Transverse colon (tissue), 4 donors: Measurements from ENCODE around the gene SHE. TPM values are rescaled to one million over a fixed set of nuclear protein-coding genes. Genes with fewer than 3 reads are reported as not detected.

Experiments used
- DNase-seq: peaks from one replicate; pipeline ENCODE4 v3.0.0-alpha.2; 2019
- H3K27ac ChIP-seq, 4 donors: fragments of 200-600 bp; sonication (generic); 2 replicates each; pipeline ENCODE4 v1.5.1; 2016 to 2018; ENCODE audit warnings: inconsistent platforms in 4 of 4
- H3K27me3 ChIP-seq: fragments of 200-600 bp; sonication (generic); 2 replicates; pipeline ENCODE4 v1.5.1; 2017; ENCODE audit warnings: inconsistent platforms
- H3K36me3 ChIP-seq, 4 donors: fragments of 200-600 bp; sonication (generic); 2 replicates each; pipeline ENCODE4 v1.5.1; 2017 to 2019; ENCODE audit warnings: inconsistent platforms in 4 of 4
- H3K4me1 ChIP-seq, 4 donors: fragments of 200-600 bp; sonication (generic); 2 replicates each; pipeline ENCODE4 v1.5.1; 2017 to 2020; ENCODE audit warnings: inconsistent platforms in 4 of 4
- H3K4me3 ChIP-seq, 4 donors: fragments of 200-600 bp; sonication (generic); 1 replicate in 1 of 4; 2 replicates in 3 of 4; pipeline versions ENCODE4 v1.5.1 to v1.6.1; 2017 to 2019; ENCODE audit warnings: inconsistent platforms in 4 of 4
- H3K9me3 ChIP-seq, 2 donors: fragments of 200-600 bp; sonication (generic); 2 replicates each; pipeline ENCODE4 v1.5.1; 2017 to 2019; ENCODE audit warnings: inconsistent platforms in 2 of 2
- CTCF ChIP-seq, 5 experiments: fragments of 200-600 bp in 3 of 5; fragments of 450-650 bp in 2 of 5; sonication (generic) in 3 of 5; IDR thresholded peaks; 1 replicate in 2 of 5; 2 replicates in 3 of 5; pipeline ENCODE4 v1.5.1; 2016 to 2017; ENCODE audit warnings: antibody characterized with exemption in 5 of 5, inconsistent platforms in 3 of 5, mild to moderate bottlenecking in 2 of 5, moderate library complexity in 1 of 5
- EP300 ChIP-seq: sonication (generic); formaldehyde crosslinking; IDR thresholded peaks from one replicate; pipeline ENCODE4 v1.6.1; 2017; ENCODE audit warnings: antibody characterized with exemption, low read depth
- POLR2A ChIP-seq: fragments of 450-650 bp; IDR thresholded peaks from one replicate; pipeline ENCODE4 v1.6.1; 2016; ENCODE audit warnings: antibody characterized with exemption, mild to moderate bottlenecking, moderate library complexity
- POLR2AphosphoS5 ChIP-seq, 3 donors: sonication (generic); formaldehyde crosslinking; IDR thresholded peaks; one replicate each; pipeline ENCODE4 v1.6.1; 2016; ENCODE audit warnings: antibody characterized with exemption in 3 of 3
- WGBS, 2 donors: methylation state at CpG; one replicate each; pipeline ENCODE4 v1.1.5; 2018; ENCODE audit warnings: low coverage in 1 of 2; 5-methylcytosine and 5-hydroxymethylcytosine counted together
- in situ Hi-C, 4 donors: fragments of 200-750 bp; cut with MboI; loops; one replicate each; pipeline versions ENCODE4 v1.15.0 to v1.15.1; 2017; ENCODE audit warnings: low sequenced_read_pairs in 3 of 4, low pct_ligation_motif_present in 1 of 4, low pct_unique_long_range_greater_than_20kb in 1 of 4
- intact Hi-C: fragments of 100-400 bp; cut with DNase I; formaldehyde crosslinking; loops from one replicate; pipeline ENCODE4 v1.15.1; 2023; ENCODE audit warnings: low total_unique reads
- total RNA-seq, 4 donors: library from RNA; depleted of rRNA; stranded (reverse); fragments of >200 nt; gene quantifications; one replicate each; pipeline ENCODE4 v1.1.0, GENCODE V29; 2016

Gene SHE
- total RNA-seq, 4 donors from 2014 or later, result 5.2 to 15.0 (median 6.7) TPM

- H3K27me3 ChIP-seq, result no peaks in the 10 kb centered on the region
- peaks cover 0 to 8% (median 1%) of the 10 kb centered on the region in 4 donors for H3K4me1 ChIP-seq
- no peaks in the 10 kb centered on the region for H3K36me3 ChIP-seq
- intact Hi-C loops (loop anchor here (10.0 kb wide), 1 partner anchor 601 kb away; no protein-coding TSS in a partner anchor), in situ Hi-C loops (loop anchor here in 2 of 4 donors (10.0 kb wide), 2 partner anchors 61 to 401 kb away; no protein-coding TSS in a partner anchor)
- 74 to 86% methylated on average over 7 to 14 of the region's 14 CpGs for WGBS, 2 donors
- H3K27ac ChIP-seq, result peak overlapping the region in 2 of 4 donors; percentile 30 to 34
- no peak for DNase-seq
- no peak for TF ChIP-seq CTCF (IDR thresholded peaks at IDR 0.05)
- TF ChIP-seq POLR2A, result no peak
- no peak overlapping the region for H3K4me3 ChIP-seq
- no peaks in the 10 kb centered on the region for H3K9me3 ChIP-seq
Observed at GRCh38 chr1:154483941-154484803, 18.0 kb downstream of the SHE start.

- H3K27me3 ChIP-seq, result no peaks in the 10 kb centered on the region
- H3K9me3 ChIP-seq, result no peaks in the 10 kb centered on the region
- H3K36me3 ChIP-seq, result no peaks in the 10 kb centered on the region
- no peak for DNase-seq
- no peak overlapping the region for H3K27ac ChIP-seq
- H3K4me3 ChIP-seq, result no peak overlapping the region
- intact Hi-C loops (loop anchor here (10.0 kb wide), 1 partner anchor 604 kb away; no protein-coding TSS in a partner anchor), in situ Hi-C loops (loop anchor here in 2 of 4 donors (10.0 kb wide), 2 partner anchors 64 to 404 kb away; no protein-coding TSS in a partner anchor)
- no peak for TF ChIP-seq EP300
- no peak for TF ChIP-seq POLR2A
- no peak for TF ChIP-seq CTCF (IDR thresholded peaks at IDR 0.05)
- TF ChIP-seq POLR2AphosphoS5 (IDR thresholded peaks at IDR 0.05), result no peak
- WGBS, 2 donors, result 67% methylated on average over 1 of the region's 1 CpG; no CpG with 5 or more reads in 1 of the 2 donors
- H3K4me1 ChIP-seq, result peaks cover 7 to 33% (median 11%) of the 10 kb centered on the region in 4 donors
Observed at GRCh38 chr1:154481053-154481452, 21.2 kb downstream of the SHE start.

- Histone ChIP-seq H3K4me1 (peaks cover 10 to 44% (median 13%) of the 10 kb centered on the region in 4 donors), H3K27ac (peak overlapping the region in 1 of 4 donors; percentile 85), H3K9me3 (no peaks in the 10 kb centered on the region), H3K36me3 (no peaks in the 10 kb centered on the region), H3K4me3 (no peak overlapping the region), H3K27me3 (no peaks in the 10 kb centered on the region)
- in situ Hi-C loops (loop anchor here in 3 of 4 donors (10.0 kb wide), 3 partner anchors 65 to 405 kb away; partner anchors contain the start of gene IL6R (in 2 of the 3)), intact Hi-C loops (loop anchor here (1.0 to 10.0 kb wide), 2 partner anchors 64 to 605 kb away; no protein-coding TSS in a partner anchor)
- 17 to 39% methylated on average over 7 to 9 of the region's 9 CpGs for WGBS, 2 donors
- TF ChIP-seq CTCF (IDR thresholded peaks at IDR 0.05), result peak; percentile 92 to 97 (median 95)
- TF ChIP-seq EP300, result no peak
- no peak for TF ChIP-seq POLR2A
- TF ChIP-seq POLR2AphosphoS5 (IDR thresholded peaks at IDR 0.05), result peak in 1 of 3 donors; percentile 10
- DNase-seq, result peak; percentile 69
Observed at GRCh38 chr1:154479764-154480421, 22.3 kb downstream of the SHE start.

GRCh38 chr1:154478639-154479038, 23.6 kb downstream of the SHE start:
- H3K27me3 ChIP-seq, result no peaks in the 10 kb centered on the region
- H3K36me3 ChIP-seq, result no peaks in the 10 kb centered on the region
- TF ChIP-seq POLR2AphosphoS5 (IDR thresholded peaks at IDR 0.05) (no peak), POLR2A (no peak), CTCF (IDR thresholded peaks at IDR 0.05) (peak; percentile 25 to 66 (median 35))
- no peak overlapping the region for H3K4me3 ChIP-seq
- intact Hi-C loops, result no loop called here
- H3K27ac ChIP-seq, result peak overlapping the region; percentile 79 to 85 (median 82)
- H3K9me3 ChIP-seq, result no peaks in the 10 kb centered on the region
- 21 to 22% methylated on average over 1 to 5 of the region's 5 CpGs for WGBS, 2 donors
- H3K4me1 ChIP-seq, result peaks cover 11 to 57% (median 20%) of the 10 kb centered on the region in 4 donors
- in situ Hi-C loops, result loop anchor here in 2 of 4 donors (10.0 kb wide), 1 partner anchor 74 kb away; the partner anchor contains the start of gene IL6R (in 2 of the 2)
- peak; percentile 40 for DNase-seq
